Right cardiac atrium (tissue), 5 donors: ENCODE data around the gene UPP2. TPM values are rescaled to one million over a fixed set of nuclear protein-coding genes. Genes with fewer than 3 reads are reported as not detected.

ENCODE experiments used
- ATAC-seq, 2 donors: fragments of 200-7000 bp; cut with Tn5 transposase; one replicate each; pipeline versions ENCODE4 v1.8.0 to v1.9.1; 2020; ENCODE audit warnings: moderate library complexity in 2 of 2, mild to moderate bottlenecking in 1 of 2
- DNase-seq, 3 donors: peaks; one replicate each; pipeline ENCODE4 v3.0.0-alpha.2; 2020
- H3K27ac ChIP-seq: one replicate; pipeline ENCODE4 v1.5.1; 2013; ENCODE audit warnings: mild to moderate bottlenecking, low read length, control low read depth, moderate library complexity
- H3K27me3 ChIP-seq: one replicate; pipeline ENCODE4 v1.6.1; 2013; ENCODE audit not compliant: control insufficient read depth, insufficient read depth
- H3K4me1 ChIP-seq: one replicate; pipeline ENCODE4 v1.6.1; 2013; ENCODE audit warnings: low read length; ENCODE audit not compliant: control insufficient read depth, insufficient read depth
- H3K4me3 ChIP-seq: one replicate; pipeline ENCODE4 v1.5.1; 2013; ENCODE audit warnings: low read length, control low read depth
- H3K9me3 ChIP-seq: one replicate; pipeline ENCODE4 v1.6.1; 2013; ENCODE audit warnings: low read length; ENCODE audit not compliant: control insufficient read depth
- WGBS: extraction: QIAGEN DNeasy Blood & Tissue Kit; methylation state at CpG from one replicate; pipeline ENCODE4 v1.1.7; 2013; 5-methylcytosine and 5-hydroxymethylcytosine counted together
- intact Hi-C, 4 donors: fragments of 100-400 bp; cut with DNase I; formaldehyde crosslinking; loops; one replicate each; pipeline versions ENCODE4 v1.11.0 to v1.14.0; 2022 to 2023
- polyA plus RNA-seq: library from polyadenylated mRNA; stranded (reverse); fragments of 200-250 nt; gene quantifications from one replicate; pipeline ENCODE4 v1.2.3, GENCODE V29; 2013
- total RNA-seq, 4 donors: library from RNA; stranded (reverse); fragmentation: NEBNext Ultra II Directional; extraction: Animal tissue kit (Norgen Biotek cat#: 25700); gene quantifications; one replicate each; pipeline ENCODE4 v1.2.1, GENCODE V29; 2021
- donor health status: healthy with polysubstance abuse.
- donor health status: DM: no; HTN: yes; CAD: no.
- donor health status: DM: no; HTN: no; CAD: no.
- donor health status: DM: no; HTN: yes; CAD: no; lungs with severe emphysema.
- donor health status: DM: yes; HTN: yes; CAD: no.

Gene UPP2
- total and polyA plus RNA-seq, 5 donors = not detected

DNA sequence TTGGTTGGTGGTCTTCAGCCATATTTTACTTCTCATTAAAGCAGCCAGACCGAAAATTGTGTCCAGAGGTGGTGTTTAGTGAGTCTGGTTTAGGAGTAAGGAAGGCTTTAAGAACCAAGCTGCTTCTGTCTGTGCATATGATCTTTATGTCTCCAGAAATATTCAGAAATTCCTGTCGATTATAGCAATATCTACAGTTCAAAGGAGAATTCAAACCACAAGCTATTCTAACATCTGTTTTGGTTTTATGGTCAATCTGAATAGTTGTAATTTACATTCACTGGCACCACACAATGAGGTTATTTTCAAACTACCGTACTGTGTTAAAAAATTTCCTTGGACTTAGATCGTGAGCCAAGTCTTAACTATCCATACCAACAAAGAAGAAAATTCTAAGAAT is 11.3 kb downstream of the UPP2 start:
- DNase-seq = no peak
- Histone ChIP-seq H3K9me3 (no peaks in the 10 kb centered on the region), H3K4me3 (no peak overlapping the region), H3K27ac (no peak overlapping the region), H3K27me3 (no peaks in the 10 kb centered on the region), H3K4me1 (no peaks in the 10 kb centered on the region)
- intact Hi-C loops = no loop called here
- WGBS = 84% methylated on average over 4 of the region's 4 CpGs
- ATAC-seq = no peak

DNA sequence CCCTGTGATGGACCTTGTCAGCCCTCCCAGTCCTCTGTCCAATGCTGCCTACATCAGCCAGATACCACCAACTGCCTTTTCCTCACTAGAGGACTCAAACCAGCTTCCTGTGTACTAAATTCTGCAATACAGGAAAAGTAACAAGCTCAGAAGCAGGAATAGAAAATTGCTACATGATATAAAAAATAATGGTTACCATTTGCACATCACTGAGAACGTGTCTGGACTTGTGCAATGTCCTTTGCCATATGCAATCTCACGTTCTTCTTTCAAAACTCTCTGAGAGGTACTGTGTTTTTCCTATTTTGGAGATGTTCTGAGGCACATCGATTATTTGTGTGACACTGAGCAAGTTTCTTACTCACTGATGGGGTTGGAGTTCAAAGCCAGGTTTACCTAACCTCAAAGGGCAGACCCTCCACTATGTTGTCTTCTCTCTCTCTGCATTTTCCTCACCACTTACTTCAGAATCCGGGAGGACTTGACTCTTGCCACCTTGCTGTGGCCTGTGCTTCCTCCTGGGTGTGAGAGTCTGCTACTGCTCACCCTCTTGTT is 12.1 kb downstream of the UPP2 start:
- no peak for ATAC-seq
- 74% methylated on average over 4 of the region's 4 CpGs for WGBS
- DNase-seq = no peak
- Histone ChIP-seq H3K27ac (no peak overlapping the region), H3K4me1 (no peaks in the 10 kb centered on the region), H3K27me3 (no peaks in the 10 kb centered on the region), H3K9me3 (no peaks in the 10 kb centered on the region), H3K4me3 (no peak overlapping the region)
- intact Hi-C loops = no loop called here

- Histone ChIP-seq H3K4me3 (no peak overlapping the region), H3K9me3 (no peaks in the 10 kb centered on the region), H3K27ac (no peak overlapping the region), H3K4me1 (no peaks in the 10 kb centered on the region), H3K27me3 (no peaks in the 10 kb centered on the region)
- 63% methylated on average over 2 of the region's 2 CpGs for WGBS
- ATAC-seq (no peak), DNase-seq (no peak)
- intact Hi-C loops = no loop called here
Observed at GRCh38 chr2:158114516-158114915, 12.8 kb downstream of the UPP2 start.

DNA sequence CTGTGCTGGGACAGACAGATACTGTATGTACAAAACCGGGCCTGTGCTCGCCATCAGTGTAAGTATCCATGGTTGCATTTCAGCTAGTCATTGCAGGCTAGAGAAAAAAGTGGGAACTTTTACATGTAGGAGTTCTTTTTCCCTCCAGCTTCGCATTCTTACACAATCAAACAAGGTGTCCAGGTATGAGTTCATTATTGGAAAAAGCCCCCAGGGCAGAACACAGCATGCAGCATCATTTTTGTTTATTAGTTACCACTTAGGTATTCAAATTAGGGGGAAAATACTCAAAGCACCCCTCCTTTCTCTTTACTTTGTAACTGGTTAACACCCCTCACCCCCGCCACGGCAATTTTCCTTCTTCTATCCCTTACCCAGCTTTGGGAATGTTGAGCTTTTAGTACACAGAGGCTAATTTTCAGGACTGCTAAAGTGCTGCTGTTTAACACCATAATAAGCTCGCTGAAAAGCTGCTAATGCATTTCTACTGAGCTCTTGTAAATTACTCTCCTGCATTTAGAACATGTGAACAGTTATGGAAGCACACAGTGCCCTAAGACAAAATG is 13.6 kb downstream of the UPP2 start:
- DNase-seq = no peak
- WGBS = 81% methylated on average over 6 of the region's 6 CpGs
- Histone ChIP-seq H3K9me3 (no peaks in the 10 kb centered on the region), H3K27ac (no peak overlapping the region), H3K4me1 (no peaks in the 10 kb centered on the region), H3K4me3 (no peak overlapping the region), H3K27me3 (no peaks in the 10 kb centered on the region)
- intact Hi-C loops = no loop called here
- ATAC-seq = no peak

- no peak for ATAC-seq
- H3K9me3 ChIP-seq = no peaks in the 10 kb centered on the region
- no peak overlapping the region for H3K27ac ChIP-seq
- H3K4me3 ChIP-seq = no peak overlapping the region
- no peaks in the 10 kb centered on the region for H3K27me3 ChIP-seq
- WGBS = 92% methylated on average over 3 of the region's 3 CpGs
- no peak for DNase-seq
- intact Hi-C loops = no loop called here
- no peaks in the 10 kb centered on the region for H3K4me1 ChIP-seq
Observed at GRCh38 chr2:158116936-158117335, 15.3 kb downstream of the UPP2 start.

DNA sequence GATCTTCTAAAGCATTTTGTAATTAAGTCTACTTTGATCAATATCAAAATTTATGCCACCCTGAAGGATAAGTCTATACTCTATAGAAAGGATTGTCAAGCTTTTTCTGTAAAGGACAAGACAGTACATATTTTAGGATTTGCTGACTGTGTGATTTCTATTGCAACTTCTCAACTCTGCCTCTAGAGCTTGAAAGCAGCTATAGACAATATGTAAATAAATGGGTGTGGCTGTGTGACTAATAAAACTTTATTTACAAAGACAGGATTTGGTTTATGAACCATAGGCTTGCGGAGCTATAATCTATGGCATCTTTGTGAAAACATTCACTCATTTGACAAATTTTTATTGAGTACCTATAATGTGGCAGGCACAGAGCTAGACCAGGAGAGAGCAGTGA is 18.4 kb downstream of the UPP2 start:
- Histone ChIP-seq H3K27me3 (no peaks in the 10 kb centered on the region), H3K4me1 (no peaks in the 10 kb centered on the region), H3K4me3 (no peak overlapping the region), H3K9me3 (no peaks in the 10 kb centered on the region), H3K27ac (no peak overlapping the region)
- ATAC-seq = no peak
- no peak for DNase-seq
- WGBS = 98% methylated on average over 1 of the region's 1 CpG
- intact Hi-C loops = no loop called here

DNA sequence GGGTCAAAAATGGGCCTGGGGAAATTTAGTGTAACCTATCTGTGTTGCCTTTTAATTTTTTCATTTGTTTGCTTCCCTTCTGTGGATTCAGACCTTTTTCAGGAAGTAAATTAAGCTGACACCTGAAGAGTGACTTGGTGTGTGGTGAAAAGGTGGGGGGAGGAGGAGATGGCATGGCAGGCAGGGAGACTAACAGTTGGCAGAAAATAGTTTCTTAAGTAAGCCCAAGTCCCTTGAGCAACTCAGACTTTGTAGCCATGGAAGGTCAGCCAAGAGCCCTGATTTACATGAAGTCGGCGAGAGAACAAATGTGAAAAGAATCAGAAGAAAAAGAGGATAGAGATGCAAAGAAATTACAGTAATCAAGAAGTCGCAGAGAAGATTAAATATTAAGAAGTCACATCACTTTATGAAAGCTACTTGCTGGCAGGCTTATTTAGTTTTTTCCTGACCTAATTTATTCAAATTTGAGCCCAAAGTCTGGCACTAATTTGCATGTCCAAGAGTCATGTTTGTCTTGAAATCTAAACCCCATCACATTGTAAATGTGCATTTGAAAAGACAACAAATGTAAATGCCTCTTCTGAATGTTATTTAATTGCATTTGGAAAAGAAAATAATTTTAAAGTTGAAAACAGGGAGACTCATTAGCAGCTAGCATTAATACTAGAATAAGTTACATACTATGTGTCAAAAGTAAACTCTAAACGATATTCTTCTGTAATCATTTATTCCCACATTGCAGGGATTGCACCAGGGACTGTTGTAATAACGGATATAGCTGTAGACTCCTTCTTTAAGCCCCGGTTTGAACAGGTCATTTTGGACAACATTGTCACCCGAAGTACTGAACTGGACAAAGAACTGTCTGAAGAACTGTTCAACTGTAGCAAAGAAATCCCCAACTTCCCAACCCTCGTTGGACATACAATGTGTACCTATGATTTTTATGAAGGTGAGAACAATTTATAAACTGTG is 19.3 kb downstream of the UPP2 start:
- no peak for DNase-seq
- Histone ChIP-seq H3K4me1 (no peaks in the 10 kb centered on the region), H3K27ac (no peak overlapping the region), H3K9me3 (no peaks in the 10 kb centered on the region), H3K4me3 (no peak overlapping the region), H3K27me3 (no peaks in the 10 kb centered on the region)
- intact Hi-C loops = no loop called here
- 79% methylated on average over 8 of the region's 8 CpGs for WGBS
- no peak for ATAC-seq

DNA sequence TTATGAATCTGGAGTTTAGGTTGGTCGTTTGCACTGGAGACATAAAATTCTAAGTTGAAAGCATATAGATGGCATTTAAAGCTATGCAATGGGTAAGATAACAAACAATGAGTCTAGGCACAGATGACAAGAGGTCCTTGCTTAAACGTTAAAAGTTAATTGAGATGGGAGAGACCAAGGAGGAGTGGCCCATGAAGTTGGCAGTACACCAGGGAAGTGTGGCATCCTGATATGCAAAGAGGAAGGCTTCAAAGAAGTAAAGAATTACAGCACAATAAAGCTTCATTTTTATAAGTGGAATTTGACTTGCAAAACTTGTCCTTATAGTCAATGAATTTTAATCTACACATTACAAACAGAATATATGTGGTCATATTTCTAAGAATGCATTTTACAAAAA is 23.2 kb downstream of the UPP2 start:
- ATAC-seq (no peak), DNase-seq (no peak)
- H3K9me3 ChIP-seq = no peaks in the 10 kb centered on the region
- no peak overlapping the region for H3K27ac ChIP-seq
- no peak overlapping the region for H3K4me3 ChIP-seq
- H3K27me3 ChIP-seq = no peaks in the 10 kb centered on the region
- whole genome bisulfite sequencing = 57% methylated on average over 2 of the region's 2 CpGs
- H3K4me1 ChIP-seq = no peaks in the 10 kb centered on the region
- intact Hi-C loops = no loop called here

DNA sequence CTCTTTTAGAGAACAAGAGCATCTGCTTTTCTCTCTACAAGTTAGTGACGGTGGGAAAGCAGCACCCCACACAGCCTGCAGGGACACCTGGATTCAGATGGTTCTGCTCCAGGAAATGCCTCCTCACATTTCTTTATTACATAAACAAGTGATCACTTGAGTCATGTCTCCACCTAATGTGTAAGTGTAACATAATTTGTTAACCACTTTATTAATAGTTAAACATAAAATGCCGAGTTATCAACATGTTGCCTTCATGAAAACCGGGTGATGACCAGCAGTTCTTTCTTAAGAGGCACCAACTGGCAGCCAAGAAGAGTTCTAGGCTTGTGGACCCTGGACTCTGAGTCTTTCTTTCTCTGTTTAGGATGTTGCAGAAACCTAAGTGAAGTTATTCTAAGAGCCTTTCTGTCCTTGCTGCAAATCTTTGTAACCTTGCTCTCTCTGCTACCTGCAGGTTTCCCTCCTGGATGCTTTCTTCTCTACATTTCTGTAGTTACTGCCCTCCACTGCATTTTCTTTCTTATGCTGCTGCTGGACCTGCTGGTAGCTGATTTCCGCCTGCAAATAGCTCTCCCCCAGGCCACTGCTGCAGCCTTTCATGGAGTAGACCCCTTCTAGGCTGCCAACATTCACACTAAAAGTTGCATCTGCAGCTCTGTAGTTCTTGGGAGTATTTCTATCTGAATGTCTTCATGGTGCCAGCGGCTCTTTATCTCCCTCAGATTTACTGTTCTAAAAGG is 24.3 kb downstream of the UPP2 start:
- intact Hi-C loops = no loop called here
- WGBS = 76% methylated on average over 5 of the region's 5 CpGs
- no peak overlapping the region for H3K4me3 ChIP-seq
- DNase-seq (no peak), ATAC-seq (no peak)
- H3K27me3 ChIP-seq = no peaks in the 10 kb centered on the region
- H3K4me1 ChIP-seq = no peaks in the 10 kb centered on the region
- H3K27ac ChIP-seq = no peak overlapping the region
- no peaks in the 10 kb centered on the region for H3K9me3 ChIP-seq

- H3K9me3 ChIP-seq = no peaks in the 10 kb centered on the region
- intact Hi-C loops = no loop called here
- no peaks in the 10 kb centered on the region for H3K4me1 ChIP-seq
- no peak overlapping the region for H3K4me3 ChIP-seq
- 64% methylated on average over 1 of the region's 1 CpG for WGBS
- DNase-seq (no peak), ATAC-seq (no peak)
- no peak overlapping the region for H3K27ac ChIP-seq
- H3K27me3 ChIP-seq = no peaks in the 10 kb centered on the region
Observed at GRCh38 chr2:158127380-158127804, 25.7 kb downstream of the UPP2 start.
